HG03520 (cell line): ENCODE results near the gene TACC2.
"Not testable (repeated sequence)": the region's sequence is repeated elsewhere in the genome, so short reads cannot be mapped to it uniquely, and the experiment has no call there.

Source experiments
- ATAC-seq: cut with Tn5 transposase; IDR thresholded peaks from one replicate; pipeline ENCODE4 v1.9.1; 2021; ENCODE audit warnings: mild to moderate bottlenecking, moderate library complexity; ENCODE audit not compliant: unreplicated experiment

The TACC2 gene

GRCh38 chr10:122182308-122182707 is 193.3 kb downstream of the TACC2 start:
- ATAC-seq: no peak

- no peak for ATAC-seq
Observed at GRCh38 chr10:122184254-122184653, 195.3 kb downstream of the TACC2 start.

- ATAC-seq: no peak
Observed at GRCh38 chr10:122185643-122186042, 196.7 kb downstream of the TACC2 start.

- no peak for ATAC-seq
Observed at GRCh38 chr10:122186816-122187810, 198.2 kb downstream of the TACC2 start.

- ATAC-seq: no peak
Observed at GRCh38 chr10:122188706-122189105, 199.7 kb downstream of the TACC2 start.

GRCh38 chr10:122189185-122189584 is 200.2 kb downstream of the TACC2 start:
- no peak for ATAC-seq

- ATAC-seq: no peak
Observed at GRCh38 chr10:122190176-122190943, 201.4 kb downstream of the TACC2 start.

GRCh38 chr10:122191936-122192541 is 203.1 kb downstream of the TACC2 start:
- no peak for ATAC-seq

GRCh38 chr10:122194251-122194650 is 205.3 kb downstream of the TACC2 start:
- ATAC-seq: no peak

- no peak for ATAC-seq
Observed at GRCh38 chr10:122196218-122196617, 207.3 kb downstream of the TACC2 start.

GRCh38 chr10:122197611-122198222 is 208.8 kb downstream of the TACC2 start:
- no peak for ATAC-seq

GRCh38 chr10:122198631-122199030 is 209.7 kb downstream of the TACC2 start:
- no peak for ATAC-seq

GRCh38 chr10:122199070-122199469 is 210.1 kb downstream of the TACC2 start:
- no peak for ATAC-seq

GRCh38 chr10:122199689-122200088 is 210.7 kb downstream of the TACC2 start:
- no peak for ATAC-seq

GRCh38 chr10:122201401-122201800 is 212.4 kb downstream of the TACC2 start:
- ATAC-seq: no peak

GRCh38 chr10:122203180-122203579 is 214.2 kb downstream of the TACC2 start:
- not testable (repeated sequence) for ATAC-seq

- no peak for ATAC-seq
Observed at GRCh38 chr10:122204691-122205489, 215.9 kb downstream of the TACC2 start.

- no peak for ATAC-seq
Observed at GRCh38 chr10:122206471-122207065, 217.6 kb downstream of the TACC2 start.

GRCh38 chr10:122207163-122207562 is 218.2 kb downstream of the TACC2 start:
- ATAC-seq: no peak

GRCh38 chr10:122207596-122207995 is 218.6 kb downstream of the TACC2 start:
- no peak for ATAC-seq
